HCT116 (cell line): ENCODE results near the gene WNT16. TPM values are rescaled to one million over a fixed set of nuclear protein-coding genes. Genes with fewer than 3 reads are reported as not detected.
A peak's percentile ranks its signal among the peaks of the same experiment; 100 is the strongest.

Experiments used
- ATAC-seq: fragments of 200-7000 bp; cut with Tn5 transposase; 2 replicates; pipeline ENCODE4 v1.9.1; 2020; ENCODE audit warnings: mild to moderate bottlenecking, moderate library complexity
- BruUV-seq: library from RNA; stranded (reverse); fragments of 400-500 nt; replicated peaks from 2 replicates; lab custom pipeline; 2021; lab: Mats Ljungman, UMichigan
- CTCF ChIA-PET: fragments of 300-600 bp; sonication (Branson Sonifier 250); formaldehyde crosslinking; loops from one replicate; lab custom pipeline; 2021; ENCODE audit warnings: antibody characterized with exemption; lab: Charles Lee
- POLR2A ChIA-PET: fragments of 300-600, 350-600 bp; sonication (Branson Sonifier 250); formaldehyde crosslinking; loops from one replicate; lab custom pipeline; 2021; ENCODE audit warnings: antibody characterized with exemption; lab: Charles Lee
- RAD21 ChIA-PET, 2 experiments: fragments of 300-600 bp; sonication (Branson Sonifier 250); formaldehyde crosslinking; loops; one replicate each; lab custom pipeline; 2023; ENCODE audit warnings: low total read pairs in 2 of 2; ENCODE audit not compliant: uncharacterized antibody in 2 of 2, unreplicated experiment in 2 of 2, low non-redundant PET in 1 of 2; lab: Charles Lee
- DNase-seq: peaks from one replicate; pipeline ENCODE4 v3.0.0-alpha.2; 2010; ENCODE audit warnings: low read depth, low spot score
- H2AFZ ChIP-seq: fragments of 200-600 bp; shearing (Covaris generic), sonication (generic); 2 replicates; pipeline ENCODE4 v1.6.1; 2017; ENCODE audit warnings: low read depth, mixed run types, mixed read lengths, antibody characterized with exemption, low read length; ENCODE audit not compliant: poor library complexity, severe bottlenecking
- H3K27ac ChIP-seq: 2 replicates; pipeline ENCODE4 v1.5.1; 2012; ENCODE audit warnings: low read depth, low read length
- H3K27me3 ChIP-seq: fragments of 200-600 bp; sonication (generic); 2 replicates; pipeline ENCODE4 v1.6.1; 2016; ENCODE audit warnings: mixed run types, low read length, mixed read lengths; ENCODE audit not compliant: insufficient read depth
- H3K36me3 ChIP-seq, 2 experiments: fragments of 200-500 bp in 1 of 2; fragments of 200-600 bp in 1 of 2; sonication (Bioruptor generic) in 1 of 2; sonication (generic) in 1 of 2; 2 replicates each; pipeline versions ENCODE4 v1.5.1 to v1.6.1; 2014 to 2016; ENCODE audit warnings: low read length in 2 of 2, inconsistent platforms in 1 of 2, mixed read lengths in 1 of 2, mixed run types in 1 of 2; ENCODE audit not compliant: insufficient read depth in 2 of 2, control insufficient read depth in 1 of 2
- H3K4me1 ChIP-seq, 2 experiments: fragments of 200-600 bp in 1 of 2; sonication (generic) in 1 of 2; 2 replicates each; pipeline versions ENCODE4 v1.5.1 to v1.6.1; 2012 to 2017; ENCODE audit warnings: low read length in 2 of 2, inconsistent platforms in 1 of 2, mild to moderate bottlenecking in 1 of 2, mixed read lengths in 1 of 2, mixed run types in 1 of 2, moderate library complexity in 1 of 2; ENCODE audit not compliant: insufficient read depth in 2 of 2, control insufficient read depth in 1 of 2
- H3K4me2 ChIP-seq: fragments of 200-600 bp; sonication (generic); 2 replicates; pipeline ENCODE4 v1.6.1; 2017; ENCODE audit warnings: mixed run types, low read length, mixed read lengths
- H3K4me3 ChIP-seq, 2 experiments: fragments of 200-600 bp in 1 of 2; sonication (generic) in 1 of 2; replicated peaks in 1 of 2; 2 replicates each; pipeline ENCODE4 v1.5.1; 2011 to 2016; ENCODE audit warnings: low read length in 2 of 2, control low read depth in 1 of 2, low read depth in 1 of 2, mild to moderate bottlenecking in 1 of 2, mixed read lengths in 1 of 2, mixed run types in 1 of 2
- H3K79me2 ChIP-seq: fragments of 200-600 bp; sonication (generic); 2 replicates; pipeline ENCODE4 v1.6.1; 2017; ENCODE audit warnings: mild to moderate bottlenecking, mixed run types, low read length, moderate library complexity, mixed read lengths; ENCODE audit not compliant: insufficient read depth
- H3K9ac ChIP-seq: fragments of 200-600 bp; sonication (generic); 2 replicates; pipeline ENCODE4 v1.6.1; 2016; ENCODE audit warnings: low read length, mixed read lengths
- H3K9me2 ChIP-seq: fragments of 200-600 bp; sonication (generic), shearing (Covaris generic); 2 replicates; pipeline ENCODE4 v1.6.1; 2017; ENCODE audit warnings: mixed run types, mild to moderate bottlenecking, moderate library complexity; ENCODE audit not compliant: insufficient read depth
- H3K9me3 ChIP-seq, 2 experiments: fragments of 200-500 bp in 1 of 2; fragments of 200-600 bp in 1 of 2; sonication (Bioruptor generic) in 1 of 2; sonication (generic) in 1 of 2; 2 replicates each; pipeline ENCODE4 v1.6.1; 2014 to 2017; ENCODE audit warnings: low read length in 2 of 2, mixed read lengths in 2 of 2, inconsistent platforms in 1 of 2, low read depth in 1 of 2, mild to moderate bottlenecking in 1 of 2, mixed run types in 1 of 2, moderate library complexity in 1 of 2; ENCODE audit not compliant: control insufficient read depth in 1 of 2, insufficient read depth in 1 of 2
- H4K20me1 ChIP-seq: fragments of 200-600 bp; sonication (generic), shearing (Covaris generic); 2 replicates; pipeline ENCODE4 v1.6.1; 2017; ENCODE audit warnings: mixed run types, mild to moderate bottlenecking, moderate library complexity; ENCODE audit not compliant: insufficient read depth
- CBX3 ChIP-seq: IDR thresholded peaks from 2 replicates; pipeline ENCODE4 v1.6.1; 2012; ENCODE audit warnings: low read depth
- ELF1 ChIP-seq: IDR thresholded peaks from 2 replicates; pipeline ENCODE4 v1.6.1; 2012; ENCODE audit warnings: low read depth, borderline replicate concordance
- EZH2 ChIP-seq: fragments of 200-600 bp; sonication (generic); IDR thresholded peaks from 2 replicates; pipeline ENCODE4 v1.6.1; 2017; ENCODE audit warnings: antibody characterized with exemption, mixed run types
- EZH2phosphoT487 ChIP-seq: fragments of 200-600 bp; IDR thresholded peaks from 2 replicates; pipeline ENCODE4 v1.6.1; 2018; ENCODE audit warnings: antibody characterized with exemption, borderline replicate concordance
- FOSL1 ChIP-seq: IDR thresholded peaks from 2 replicates; pipeline ENCODE4 v1.6.1; 2012; ENCODE audit warnings: low read depth
- JUND ChIP-seq: IDR thresholded peaks from 2 replicates; pipeline ENCODE4 v1.6.1; 2012
- POLR2AphosphoS5 ChIP-seq: IDR thresholded peaks from 2 replicates; pipeline ENCODE4 v1.6.1; 2011; ENCODE audit warnings: mild to moderate bottlenecking, low read depth, low read length, moderate library complexity
- RAD21 ChIP-seq: IDR thresholded peaks from 2 replicates; pipeline ENCODE4 v1.6.1; 2012; ENCODE audit warnings: low read depth, mild to moderate bottlenecking
- SIN3A ChIP-seq: IDR thresholded peaks from 2 replicates; pipeline ENCODE4 v1.6.1; 2012; ENCODE audit warnings: low read depth
- SP1 ChIP-seq: IDR thresholded peaks from 2 replicates; pipeline ENCODE4 v1.6.1; 2012; ENCODE audit warnings: low read depth
- TCF7L2 ChIP-seq: IDR thresholded peaks from 2 replicates; pipeline ENCODE4 v1.7.0; 2011; ENCODE audit warnings: borderline replicate concordance, inconsistent platforms; ENCODE audit not compliant: insufficient read depth, insufficient read length; ENCODE audit errors: extremely low read depth
- intact Hi-C: fragments of 100-400 bp; cut with micrococcal nuclease; formaldehyde crosslinking; loops from 2 replicates; pipeline ENCODE4 v1.10.0; 2022
- total RNA-seq: library from RNA; stranded (reverse); gene quantifications from one replicate; pipeline ENCODE4 v1.2.1, GENCODE V29; 2021; ENCODE audit not compliant: unreplicated experiment
- TF ChIP-seq, protein P1 (sequence below): IDR thresholded peaks from 2 replicates; pipeline ENCODE4 v1.6.1; 2011; ENCODE audit warnings: mild to moderate bottlenecking, low read length, moderate library complexity; ENCODE audit not compliant: insufficient replicate concordance; ENCODE audit errors: extremely low read depth
- TF ChIP-seq, protein P2 (sequence below): IDR thresholded peaks from 2 replicates; pipeline ENCODE4 v1.6.1; 2012; ENCODE audit warnings: low read depth
- TF ChIP-seq, protein P3 (sequence below): IDR thresholded peaks from 2 replicates; pipeline ENCODE4 v1.6.1; 2012

The WNT16 gene
- total RNA-seq, 1 experiment from 2014 or later: 152 TPM

DNA sequence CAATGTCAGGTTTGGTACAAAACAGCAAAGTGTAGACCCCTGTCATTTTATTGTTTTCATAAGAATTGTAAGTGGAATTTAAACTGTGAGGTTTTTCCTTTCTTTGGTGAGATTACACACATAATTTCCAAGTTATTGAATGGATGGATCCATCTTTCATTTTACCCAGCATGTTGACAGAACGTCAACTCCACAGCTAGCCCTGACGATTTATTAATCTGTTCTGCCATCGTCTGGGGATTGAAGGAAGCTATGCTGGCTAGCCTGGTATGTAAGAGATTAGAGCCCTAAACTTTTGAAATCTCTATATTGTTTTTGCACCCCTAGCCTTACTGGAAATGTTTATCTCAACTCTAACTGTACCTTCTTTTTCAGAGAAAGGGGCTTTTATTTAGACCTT is 8.6 kb downstream of the WNT16 start (continued):
- TF ChIP-seq, protein P1, sequence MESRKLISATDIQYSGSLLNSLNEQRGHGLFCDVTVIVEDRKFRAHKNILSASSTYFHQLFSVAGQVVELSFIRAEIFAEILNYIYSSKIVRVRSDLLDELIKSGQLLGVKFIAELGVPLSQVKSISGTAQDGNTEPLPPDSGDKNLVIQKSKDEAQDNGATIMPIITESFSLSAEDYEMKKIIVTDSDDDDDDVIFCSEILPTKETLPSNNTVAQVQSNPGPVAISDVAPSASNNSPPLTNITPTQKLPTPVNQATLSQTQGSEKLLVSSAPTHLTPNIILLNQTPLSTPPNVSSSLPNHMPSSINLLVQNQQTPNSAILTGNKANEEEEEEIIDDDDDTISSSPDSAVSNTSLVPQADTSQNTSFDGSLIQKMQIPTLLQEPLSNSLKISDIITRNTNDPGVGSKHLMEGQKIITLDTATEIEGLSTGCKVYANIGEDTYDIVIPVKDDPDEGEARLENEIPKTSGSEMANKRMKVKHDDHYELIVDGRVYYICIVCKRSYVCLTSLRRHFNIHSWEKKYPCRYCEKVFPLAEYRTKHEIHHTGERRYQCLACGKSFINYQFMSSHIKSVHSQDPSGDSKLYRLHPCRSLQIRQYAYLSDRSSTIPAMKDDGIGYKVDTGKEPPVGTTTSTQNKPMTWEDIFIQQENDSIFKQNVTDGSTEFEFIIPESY: no peak
- TF ChIP-seq, protein P2, sequence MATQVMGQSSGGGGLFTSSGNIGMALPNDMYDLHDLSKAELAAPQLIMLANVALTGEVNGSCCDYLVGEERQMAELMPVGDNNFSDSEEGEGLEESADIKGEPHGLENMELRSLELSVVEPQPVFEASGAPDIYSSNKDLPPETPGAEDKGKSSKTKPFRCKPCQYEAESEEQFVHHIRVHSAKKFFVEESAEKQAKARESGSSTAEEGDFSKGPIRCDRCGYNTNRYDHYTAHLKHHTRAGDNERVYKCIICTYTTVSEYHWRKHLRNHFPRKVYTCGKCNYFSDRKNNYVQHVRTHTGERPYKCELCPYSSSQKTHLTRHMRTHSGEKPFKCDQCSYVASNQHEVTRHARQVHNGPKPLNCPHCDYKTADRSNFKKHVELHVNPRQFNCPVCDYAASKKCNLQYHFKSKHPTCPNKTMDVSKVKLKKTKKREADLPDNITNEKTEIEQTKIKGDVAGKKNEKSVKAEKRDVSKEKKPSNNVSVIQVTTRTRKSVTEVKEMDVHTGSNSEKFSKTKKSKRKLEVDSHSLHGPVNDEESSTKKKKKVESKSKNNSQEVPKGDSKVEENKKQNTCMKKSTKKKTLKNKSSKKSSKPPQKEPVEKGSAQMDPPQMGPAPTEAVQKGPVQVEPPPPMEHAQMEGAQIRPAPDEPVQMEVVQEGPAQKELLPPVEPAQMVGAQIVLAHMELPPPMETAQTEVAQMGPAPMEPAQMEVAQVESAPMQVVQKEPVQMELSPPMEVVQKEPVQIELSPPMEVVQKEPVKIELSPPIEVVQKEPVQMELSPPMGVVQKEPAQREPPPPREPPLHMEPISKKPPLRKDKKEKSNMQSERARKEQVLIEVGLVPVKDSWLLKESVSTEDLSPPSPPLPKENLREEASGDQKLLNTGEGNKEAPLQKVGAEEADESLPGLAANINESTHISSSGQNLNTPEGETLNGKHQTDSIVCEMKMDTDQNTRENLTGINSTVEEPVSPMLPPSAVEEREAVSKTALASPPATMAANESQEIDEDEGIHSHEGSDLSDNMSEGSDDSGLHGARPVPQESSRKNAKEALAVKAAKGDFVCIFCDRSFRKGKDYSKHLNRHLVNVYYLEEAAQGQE: no peak
- TF ChIP-seq ELF1 (no peak), SIN3A (no peak), SP1 (no peak), FOSL1 (no peak), JUND (no peak)

DNA sequence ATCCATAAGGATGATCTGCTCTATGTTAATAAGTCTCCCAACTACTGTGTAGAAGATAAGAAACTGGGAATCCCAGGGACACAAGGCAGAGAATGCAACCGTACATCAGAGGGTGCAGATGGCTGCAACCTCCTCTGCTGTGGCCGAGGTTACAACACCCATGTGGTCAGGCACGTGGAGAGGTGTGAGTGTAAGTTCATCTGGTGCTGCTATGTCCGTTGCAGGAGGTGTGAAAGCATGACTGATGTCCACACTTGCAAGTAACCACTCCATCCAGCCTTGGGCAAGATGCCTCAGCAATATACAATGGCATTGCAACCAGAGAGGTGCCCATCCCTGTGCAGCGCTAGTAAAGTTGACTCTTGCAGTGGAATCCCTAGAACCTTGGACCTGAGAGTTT is 10.3 kb downstream of the WNT16 start:
- ChIA-PET CTCF (no interaction called here), RAD21 (no interaction called here), POLR2A (no interaction called here)
- H3K9me3 ChIP-seq: no peaks in the 10 kb centered on the region
- H3K4me1 ChIP-seq: peaks cover 25 to 66% of the 10 kb centered on the region in 2 experiments; a peak in 3 of 4 replicates
- no peaks in the 10 kb centered on the region for H3K9me2 ChIP-seq
- TSS peak; percentile 1 for BruUV-seq
- 0 out of 2 replicates have a peak overlapping the region, but pooled peaks have one; percentile 19 for H3K27ac ChIP-seq
- H4K20me1 ChIP-seq: no peaks in the 10 kb centered on the region
- H3K27me3 ChIP-seq: no peaks in the 10 kb centered on the region
- TF ChIP-seq JUND: no peak; the same call in 1 of the 2 replicates
- peak; percentile 15; the same call in 1 of the 2 replicates for TF ChIP-seq FOSL1
- TF ChIP-seq, protein P1: no peak
- TF ChIP-seq EZH2phosphoT487: no peak
- no peak for TF ChIP-seq EZH2
- no peak for TF ChIP-seq SP1
- no peak for TF ChIP-seq TCF7L2
- no peak for TF ChIP-seq RAD21
- TF ChIP-seq POLR2AphosphoS5: peak; percentile 29; the same call in 1 of the 2 replicates
- 0 out of 2 replicates have a peak, but pooled peaks have one; percentile 31 for TF ChIP-seq CBX3
- TF ChIP-seq, protein P3, sequence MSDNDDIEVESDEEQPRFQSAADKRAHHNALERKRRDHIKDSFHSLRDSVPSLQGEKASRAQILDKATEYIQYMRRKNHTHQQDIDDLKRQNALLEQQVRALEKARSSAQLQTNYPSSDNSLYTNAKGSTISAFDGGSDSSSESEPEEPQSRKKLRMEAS: peak; percentile 55
- TF ChIP-seq SIN3A: no peak; the same call in 1 of the 2 replicates
- no peak for TF ChIP-seq ELF1
- ATAC-seq: no peak
- intact Hi-C loops: loop anchor here (5.0 to 10.0 kb wide), 2 partner anchors 354 to 387 kb away; partner anchors contain the start of genes CPED1 and ING3
- H3K4me2 ChIP-seq: no peak overlapping the region
- DNase-seq: no peak
- H2AFZ ChIP-seq: no peak overlapping the region
- H3K79me2 ChIP-seq: peaks cover 60% of the 10 kb centered on the region
- H3K4me3 ChIP-seq: no peak overlapping the region
- peaks cover 26 to 39% of the 10 kb centered on the region in 2 experiments for H3K36me3 ChIP-seq
- no peak overlapping the region for H3K9ac ChIP-seq
